Esophagus squamous epithelium (tissue), 4 donors: ENCODE data around the gene SAMD3.

ENCODE experiments used
- POLR2A ChIP-seq, 4 donors: fragments of 450-650 bp; IDR thresholded peaks; one replicate each; pipeline ENCODE4 v1.6.1; 2017; ENCODE audit warnings: antibody characterized with exemption in 4 of 4, mild to moderate bottlenecking in 4 of 4, moderate library complexity in 3 of 4
- TF ChIP-seq, protein P1 (sequence below), 6 experiments: fragments of 450-650 bp in 4 of 6; fragments of 200-600 bp in 2 of 6; sonication (generic) in 2 of 6; IDR thresholded peaks; one replicate each; pipeline ENCODE4 v1.5.1; 2016 to 2019; ENCODE audit warnings: antibody characterized with exemption in 6 of 6, mild to moderate bottlenecking in 4 of 6, moderate library complexity in 4 of 6

DNA sequence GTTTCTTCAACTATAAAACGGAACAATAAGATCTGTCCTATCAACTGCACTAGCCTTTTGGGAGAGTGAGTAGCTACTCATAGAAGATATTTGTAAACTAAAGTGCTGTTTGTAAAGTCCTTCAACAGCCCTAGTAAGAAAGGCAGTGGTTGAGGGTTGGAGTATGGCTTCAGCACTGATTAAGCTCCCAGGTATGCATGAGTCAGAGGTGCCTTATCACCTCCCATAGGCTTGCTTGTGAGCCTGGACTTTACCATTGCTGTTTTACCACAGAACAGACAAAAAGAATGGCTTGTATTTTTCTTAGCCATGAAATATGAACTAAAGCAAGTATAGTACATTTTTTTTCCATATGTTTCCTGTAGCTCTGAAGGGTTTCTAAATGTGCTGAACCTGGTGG, 44.1 kb downstream of the SAMD3 start:
- TF ChIP-seq, protein P1, sequence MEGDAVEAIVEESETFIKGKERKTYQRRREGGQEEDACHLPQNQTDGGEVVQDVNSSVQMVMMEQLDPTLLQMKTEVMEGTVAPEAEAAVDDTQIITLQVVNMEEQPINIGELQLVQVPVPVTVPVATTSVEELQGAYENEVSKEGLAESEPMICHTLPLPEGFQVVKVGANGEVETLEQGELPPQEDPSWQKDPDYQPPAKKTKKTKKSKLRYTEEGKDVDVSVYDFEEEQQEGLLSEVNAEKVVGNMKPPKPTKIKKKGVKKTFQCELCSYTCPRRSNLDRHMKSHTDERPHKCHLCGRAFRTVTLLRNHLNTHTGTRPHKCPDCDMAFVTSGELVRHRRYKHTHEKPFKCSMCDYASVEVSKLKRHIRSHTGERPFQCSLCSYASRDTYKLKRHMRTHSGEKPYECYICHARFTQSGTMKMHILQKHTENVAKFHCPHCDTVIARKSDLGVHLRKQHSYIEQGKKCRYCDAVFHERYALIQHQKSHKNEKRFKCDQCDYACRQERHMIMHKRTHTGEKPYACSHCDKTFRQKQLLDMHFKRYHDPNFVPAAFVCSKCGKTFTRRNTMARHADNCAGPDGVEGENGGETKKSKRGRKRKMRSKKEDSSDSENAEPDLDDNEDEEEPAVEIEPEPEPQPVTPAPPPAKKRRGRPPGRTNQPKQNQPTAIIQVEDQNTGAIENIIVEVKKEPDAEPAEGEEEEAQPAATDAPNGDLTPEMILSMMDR (IDR thresholded peaks at IDR 0.05) = no peak
- TF ChIP-seq POLR2A (IDR thresholded peaks at IDR 0.05) = no peak
